Erythroblast (primary cell): ENCODE results near the gene FOXP1.
"Not testable (repeated sequence)": the region's sequence is repeated elsewhere in the genome, so short reads cannot be mapped to it uniquely, and the experiment has no call there.

Experiments
- GATA1 ChIP-seq: IDR thresholded peaks from 2 replicates; pipeline ENCODE4 v1.6.1; 2011; ENCODE audit warnings: low read depth, mild to moderate bottlenecking, control low read depth, low read length, moderate library complexity
- POLR2A ChIP-seq: IDR thresholded peaks from 2 replicates; pipeline ENCODE4 v1.6.1; 2011; ENCODE audit warnings: mild to moderate bottlenecking, low read length

DNA sequence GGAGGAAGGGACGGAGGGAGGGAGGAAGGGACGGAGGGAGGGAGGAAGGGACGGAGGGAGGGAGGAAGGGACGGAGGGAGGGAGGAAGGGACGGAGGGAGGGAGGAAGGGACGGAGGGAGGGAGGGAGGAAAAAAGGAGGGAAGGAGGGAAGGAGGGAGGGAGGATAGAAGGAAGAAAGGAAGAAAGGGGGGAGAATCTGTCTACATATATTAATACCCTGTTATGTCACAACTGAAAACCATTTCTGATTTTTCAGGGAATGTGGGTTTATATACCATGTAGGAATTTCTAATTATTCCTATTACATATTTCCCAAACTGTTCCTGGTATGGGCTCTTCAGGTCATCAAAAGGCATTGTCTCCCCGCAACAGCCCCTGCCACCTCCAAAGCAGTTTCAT lies 147.7 kb downstream of the FOXP1 start:
- not testable (repeated sequence) for TF ChIP-seq POLR2A, GATA1
